ENCODE results near the gene PDCD1. TPM values are rescaled to one million over a fixed set of nuclear protein-coding genes. Genes with fewer than 3 reads are reported as not detected.

The PDCD1 gene
- total and polyA plus RNA-seq, 2 donors (not counting 1 experiment from before 2014, with no cell fraction given): 0.28 to 1.3 TPM

DNA sequence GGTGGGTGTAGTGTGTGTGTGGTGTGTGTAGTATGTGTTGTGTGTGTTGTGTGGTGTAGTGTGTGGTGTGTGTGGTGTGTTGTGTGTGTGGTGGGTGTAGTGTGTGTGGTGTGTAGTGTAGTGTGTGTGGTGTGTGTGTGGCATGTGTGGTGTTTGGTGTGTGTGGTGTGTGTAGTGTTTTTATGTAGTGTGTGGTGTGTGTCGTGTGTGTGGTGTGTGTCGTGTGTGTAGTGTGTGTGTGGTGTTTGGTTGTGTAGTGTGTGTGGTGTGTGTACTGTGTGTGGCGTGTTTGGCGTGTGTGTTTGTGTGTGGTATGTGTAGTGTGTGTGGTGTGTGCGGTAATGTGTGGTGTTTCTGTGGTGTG lies 6.1 kb upstream of the PDCD1 start:
- Histone ChIP-seq H3K27me3 (replicated peaks in 1 of 4; ENCODE audit: control extremely low read depth in 1 of 4, control insufficient read depth in 3 of 4, insufficient read depth in 4 of 4, low read length in 3 of 4) (peaks cover 0 to 63% (median 39%) of the 10 kb centered on the region in 4 experiments), H3K27ac (ENCODE audit: low read length in 2 of 2) (no peak overlapping the region), H3K9me3 (ENCODE audit: control extremely low read depth in 1 of 3, control insufficient read depth in 2 of 3, insufficient read depth in 1 of 3, low read length in 2 of 3) (peaks cover 0 to 19% (median 0%) of the 10 kb centered on the region in 3 donors), H3K9ac (ENCODE audit: low read length) (no peak overlapping the region), H3K36me3 (replicated peaks in 1 of 2; ENCODE audit: control extremely low read depth in 1 of 2, control insufficient read depth in 1 of 2, extremely low read depth in 1 of 2, insufficient read depth in 2 of 2, low read length in 1 of 2) (no peaks in the 10 kb centered on the region), H3K79me2 (ENCODE audit: control insufficient read depth, insufficient read depth, low read length) (no peaks in the 10 kb centered on the region), H3K4me3 (ENCODE audit: control extremely low read depth in 1 of 5, extremely low read depth in 1 of 5, insufficient read depth in 1 of 5, low read depth in 2 of 5, low read length in 4 of 5) (no peak overlapping the region), H3K4me2 (replicated peaks; ENCODE audit: low read depth, low read length, poor library complexity, severe bottlenecking) (no peak overlapping the region), H2AFZ (ENCODE audit: insufficient read depth, low read depth, low read length, poor library complexity, severe bottlenecking) (no peak overlapping the region), H4K20me1 (ENCODE audit: control insufficient read depth, insufficient read depth, low read length, poor library complexity, severe bottlenecking) (no peaks in the 10 kb centered on the region), H3K4me1 (ENCODE audit: control insufficient read depth in 2 of 2, insufficient read depth in 2 of 2, low read length in 2 of 2) (peaks cover 28 to 50% of the 10 kb centered on the region in 2 donors)
- Mint-ChIP-seq H3K27ac (no peak overlapping the region), H3K4me1 (peaks cover 36% of the 10 kb centered on the region), H3K27me3 (peaks cover 32% of the 10 kb centered on the region), H3K4me3 (no peak overlapping the region), H3K9me3 (ENCODE audit: insufficient read depth) (no peaks in the 10 kb centered on the region)
- DNase-seq: no peak
- no peak for ATAC-seq (ENCODE audit: low read depth)
- intact Hi-C loops (cut with micrococcal nuclease): no loop called here
- WGBS (ENCODE audit: insufficient coverage): 95% methylated on average over 5 of the region's 5 CpGs
- CTCF ChIA-PET: no interaction called here
- POLR2A ChIA-PET: no interaction called here
- no peak for TF ChIP-seq EZH2 (IDR thresholded peaks at IDR 0.05; ENCODE audit: borderline replicate concordance, insufficient read depth, low read depth, low read length, poor library complexity, severe bottlenecking)
- TF ChIP-seq, protein P1, sequence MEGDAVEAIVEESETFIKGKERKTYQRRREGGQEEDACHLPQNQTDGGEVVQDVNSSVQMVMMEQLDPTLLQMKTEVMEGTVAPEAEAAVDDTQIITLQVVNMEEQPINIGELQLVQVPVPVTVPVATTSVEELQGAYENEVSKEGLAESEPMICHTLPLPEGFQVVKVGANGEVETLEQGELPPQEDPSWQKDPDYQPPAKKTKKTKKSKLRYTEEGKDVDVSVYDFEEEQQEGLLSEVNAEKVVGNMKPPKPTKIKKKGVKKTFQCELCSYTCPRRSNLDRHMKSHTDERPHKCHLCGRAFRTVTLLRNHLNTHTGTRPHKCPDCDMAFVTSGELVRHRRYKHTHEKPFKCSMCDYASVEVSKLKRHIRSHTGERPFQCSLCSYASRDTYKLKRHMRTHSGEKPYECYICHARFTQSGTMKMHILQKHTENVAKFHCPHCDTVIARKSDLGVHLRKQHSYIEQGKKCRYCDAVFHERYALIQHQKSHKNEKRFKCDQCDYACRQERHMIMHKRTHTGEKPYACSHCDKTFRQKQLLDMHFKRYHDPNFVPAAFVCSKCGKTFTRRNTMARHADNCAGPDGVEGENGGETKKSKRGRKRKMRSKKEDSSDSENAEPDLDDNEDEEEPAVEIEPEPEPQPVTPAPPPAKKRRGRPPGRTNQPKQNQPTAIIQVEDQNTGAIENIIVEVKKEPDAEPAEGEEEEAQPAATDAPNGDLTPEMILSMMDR (IDR thresholded peaks at IDR 0.05): no peak

DNA sequence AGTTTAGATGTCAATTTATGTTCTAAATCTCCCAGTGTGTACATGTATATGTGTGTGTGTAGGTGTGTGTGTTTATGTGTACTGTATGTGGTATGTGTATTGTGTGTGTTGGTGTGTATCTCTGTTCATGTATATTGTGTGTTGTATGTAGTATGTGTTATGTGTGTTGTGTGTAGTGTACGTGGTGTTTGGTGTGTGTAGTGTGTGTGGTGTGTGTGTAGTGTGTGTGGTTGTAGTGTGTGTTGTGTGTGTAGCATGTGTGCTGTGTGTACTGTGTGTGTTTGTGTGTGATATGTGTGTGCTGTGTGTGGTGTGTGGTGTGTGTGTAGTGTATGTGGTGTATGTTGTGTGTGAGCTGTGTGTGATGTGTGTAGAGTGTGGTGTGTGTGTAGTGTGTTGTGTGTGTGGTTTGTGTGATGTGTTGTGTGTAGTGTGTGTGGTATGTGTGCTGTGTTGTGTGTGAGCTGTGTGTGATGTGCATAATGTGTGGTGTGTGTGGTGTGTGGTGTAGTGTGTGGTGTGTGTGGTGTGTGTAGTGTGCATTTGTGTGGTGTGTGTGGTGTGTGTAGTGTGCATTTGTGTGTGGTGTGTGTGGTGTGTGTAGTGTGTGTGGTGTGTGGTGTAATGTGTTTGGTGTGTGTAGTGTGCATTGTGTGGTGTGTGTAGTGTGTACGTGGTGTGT lies 5.6 kb upstream of the PDCD1 start:
- Mint-ChIP-seq H3K27me3 (peaks cover 35% of the 10 kb centered on the region), H3K4me3 (peak overlapping the region; percentile 0), H3K27ac (peak overlapping the region; percentile 38), H3K9me3 (ENCODE audit: insufficient read depth) (no peaks in the 10 kb centered on the region), H3K4me1 (peaks cover 42% of the 10 kb centered on the region)
- no peak overlapping the region for H3K4me3 ChIP-seq (ENCODE audit: control extremely low read depth in 1 of 5, extremely low read depth in 1 of 5, insufficient read depth in 1 of 5, low read depth in 2 of 5, low read length in 4 of 5)
- no peak overlapping the region for H3K4me2 ChIP-seq (replicated peaks; ENCODE audit: low read depth, low read length, poor library complexity, severe bottlenecking)
- ChIA-PET CTCF (no interaction called here), POLR2A (no interaction called here)
- ATAC-seq (ENCODE audit: low read depth) (no peak), DNase-seq (no peak)
- intact Hi-C loops (cut with micrococcal nuclease): no loop called here
- H3K79me2 ChIP-seq (ENCODE audit: control insufficient read depth, insufficient read depth, low read length): no peaks in the 10 kb centered on the region
- no peaks in the 10 kb centered on the region for H4K20me1 ChIP-seq (ENCODE audit: control insufficient read depth, insufficient read depth, low read length, poor library complexity, severe bottlenecking)
- H3K27ac ChIP-seq (ENCODE audit: low read length in 2 of 2): no peak overlapping the region
- TF ChIP-seq, protein P1 (IDR thresholded peaks at IDR 0.05): no peak
- no peak for TF ChIP-seq EZH2 (IDR thresholded peaks at IDR 0.05; ENCODE audit: borderline replicate concordance, insufficient read depth, low read depth, low read length, poor library complexity, severe bottlenecking)
- peaks cover 0 to 19% (median 0%) of the 10 kb centered on the region in 3 donors for H3K9me3 ChIP-seq (ENCODE audit: control extremely low read depth in 1 of 3, control insufficient read depth in 2 of 3, insufficient read depth in 1 of 3, low read length in 2 of 3)
- H3K9ac ChIP-seq (ENCODE audit: low read length): no peak overlapping the region
- H3K36me3 ChIP-seq (replicated peaks in 1 of 2; ENCODE audit: control extremely low read depth in 1 of 2, control insufficient read depth in 1 of 2, extremely low read depth in 1 of 2, insufficient read depth in 2 of 2, low read length in 1 of 2): no peaks in the 10 kb centered on the region
- no peak overlapping the region for H2AFZ ChIP-seq (ENCODE audit: insufficient read depth, low read depth, low read length, poor library complexity, severe bottlenecking)
- 94% methylated on average over 2 of the region's 2 CpGs for WGBS (ENCODE audit: insufficient coverage)
- peaks cover 31 to 55% of the 10 kb centered on the region in 2 donors for H3K4me1 ChIP-seq (ENCODE audit: control insufficient read depth in 2 of 2, insufficient read depth in 2 of 2, low read length in 2 of 2)
- H3K27me3 ChIP-seq (replicated peaks in 1 of 4; ENCODE audit: control extremely low read depth in 1 of 4, control insufficient read depth in 3 of 4, insufficient read depth in 4 of 4, low read length in 3 of 4): peaks cover 0 to 67% (median 39%) of the 10 kb centered on the region in 4 experiments
